HepG2 (cell line): ENCODE results near the gene NSD1. TPM values are rescaled to one million over a fixed set of nuclear protein-coding genes. Genes with fewer than 3 reads are reported as not detected.

Experiments
- EHMT2 ChIP-seq: fragments of 200-600 bp; sonication (generic); IDR thresholded peaks from 2 replicates; pipeline ENCODE4 v1.7.0; 2017; ENCODE audit warnings: antibody characterized with exemption, low read depth, low read length, borderline replicate concordance
- FOXA3 ChIP-seq: IDR thresholded peaks from 2 replicates; pipeline ENCODE4 v1.6.1; 2016; ENCODE audit warnings: missing genetic modification reagents, missing compliant biosample characterization
- TAF15 ChIP-seq: fragments of 200-400 bp; formaldehyde crosslinking; IDR thresholded peaks from one replicate; pipeline ENCODE4 v1.6.1; 2018; ENCODE audit warnings: mild to moderate bottlenecking, low read depth, low read length; ENCODE audit not compliant: poor library complexity, severe bottlenecking
- ZBTB1 ChIP-seq: sonication (generic); formaldehyde crosslinking; IDR thresholded peaks from 2 replicates; pipeline ENCODE4 v1.4.0; 2020; ENCODE audit warnings: missing genetic modification reagents, borderline replicate concordance
- ZFP82 ChIP-seq: sonication (generic); formaldehyde crosslinking; IDR thresholded peaks from 2 replicates; pipeline ENCODE4 v1.5.1; 2020; ENCODE audit warnings: mild to moderate bottlenecking, missing genetic modification reagents, borderline replicate concordance
- ZNF44 ChIP-seq: sonication (generic); formaldehyde crosslinking; IDR thresholded peaks from 2 replicates; pipeline ENCODE4 v1.5.1; 2020; ENCODE audit warnings: mild to moderate bottlenecking, missing genetic modification reagents
- ZNF501 ChIP-seq: sonication (generic); formaldehyde crosslinking; IDR thresholded peaks from 2 replicates; pipeline ENCODE4 v1.5.1; 2020; ENCODE audit warnings: mild to moderate bottlenecking, moderate library complexity, missing genetic modification reagents
- ZNF530 ChIP-seq: sonication (generic); formaldehyde crosslinking; IDR thresholded peaks from 2 replicates; pipeline ENCODE4 v1.5.0; 2020; ENCODE audit warnings: low read depth, mild to moderate bottlenecking, missing genetic modification reagents
- ZSCAN25 ChIP-seq: sonication (generic); formaldehyde crosslinking; IDR thresholded peaks from 2 replicates; pipeline ENCODE4 v1.8.0; 2022; ENCODE audit warnings: mild to moderate bottlenecking, missing genetic modification reagents
- polyA plus RNA-seq, 8 experiments: library from polyadenylated mRNA; depleted of rRNA in 3 of 8; stranded (reverse) in 7 of 8; unstranded in 1 of 8; fragments of >200 nt; fragmentation: Illumina TruSeq in 4 of 8; extraction: Trizol in 4 of 8; gene quantifications; 2 replicates each; pipeline versions ENCODE4 v1.2.1 to v1.2.3, GENCODE V29; 2011 to 2016; ENCODE audit warnings: low read depth in 4 of 8, missing spikeins in 1 of 8, mixed read lengths in 1 of 8; ENCODE audit not compliant: insufficient read depth in 1 of 8
- total RNA-seq, 5 experiments: library from RNA; depleted of rRNA; stranded (reverse); fragments of >200 nt; fragmentation: Illumina TruSeq; extraction: Trizol; gene quantifications; 2 replicates each; pipeline ENCODE4 v1.2.3, GENCODE V29; 2016; ENCODE audit warnings: low read depth in 1 of 5
- TF ChIP-seq, protein P1 (sequence below): sonication (generic); formaldehyde crosslinking; IDR thresholded peaks from 2 replicates; pipeline ENCODE4 v1.4.0; 2020; ENCODE audit warnings: missing genetic modification reagents
- TF ChIP-seq, protein P2 (sequence below), 2 experiments: sonication (generic) in 1 of 2; formaldehyde crosslinking in 1 of 2; IDR thresholded peaks; 2 replicates each; pipeline versions ENCODE4 v1.4.0 to v1.6.1; 2016 to 2020; ENCODE audit warnings: borderline replicate concordance in 1 of 2, low read depth in 1 of 2, mild to moderate bottlenecking in 1 of 2, missing genetic modification reagents in 1 of 2
- TF ChIP-seq, protein P3 (sequence below): sonication (generic); formaldehyde crosslinking; IDR thresholded peaks from 2 replicates; pipeline ENCODE4 v1.5.0; 2020; ENCODE audit warnings: mild to moderate bottlenecking, missing genetic modification reagents
- TF ChIP-seq, protein P4 (sequence below): sonication (generic); formaldehyde crosslinking; IDR thresholded peaks from 2 replicates; pipeline ENCODE4 v1.5.0; 2020; ENCODE audit warnings: mild to moderate bottlenecking, missing genetic modification reagents
- TF ChIP-seq, protein P5 (sequence below): sonication (generic); formaldehyde crosslinking; IDR thresholded peaks from 2 replicates; pipeline ENCODE4 v1.8.0; 2022; ENCODE audit warnings: missing genetic modification reagents, low read depth, mild to moderate bottlenecking, borderline replicate concordance
- TF ChIP-seq, protein P6 (sequence below): sonication (generic); formaldehyde crosslinking; IDR thresholded peaks from 2 replicates; pipeline ENCODE4 v1.8.1; 2022; ENCODE audit warnings: mild to moderate bottlenecking, missing genetic modification reagents

The NSD1 gene
- total and polyA plus RNA-seq, 2 of the 13 experiments (the other 11 are each of a cell fraction or from before 2014, with no cell fraction given) = 0.01 to 0.09 TPM

DNA sequence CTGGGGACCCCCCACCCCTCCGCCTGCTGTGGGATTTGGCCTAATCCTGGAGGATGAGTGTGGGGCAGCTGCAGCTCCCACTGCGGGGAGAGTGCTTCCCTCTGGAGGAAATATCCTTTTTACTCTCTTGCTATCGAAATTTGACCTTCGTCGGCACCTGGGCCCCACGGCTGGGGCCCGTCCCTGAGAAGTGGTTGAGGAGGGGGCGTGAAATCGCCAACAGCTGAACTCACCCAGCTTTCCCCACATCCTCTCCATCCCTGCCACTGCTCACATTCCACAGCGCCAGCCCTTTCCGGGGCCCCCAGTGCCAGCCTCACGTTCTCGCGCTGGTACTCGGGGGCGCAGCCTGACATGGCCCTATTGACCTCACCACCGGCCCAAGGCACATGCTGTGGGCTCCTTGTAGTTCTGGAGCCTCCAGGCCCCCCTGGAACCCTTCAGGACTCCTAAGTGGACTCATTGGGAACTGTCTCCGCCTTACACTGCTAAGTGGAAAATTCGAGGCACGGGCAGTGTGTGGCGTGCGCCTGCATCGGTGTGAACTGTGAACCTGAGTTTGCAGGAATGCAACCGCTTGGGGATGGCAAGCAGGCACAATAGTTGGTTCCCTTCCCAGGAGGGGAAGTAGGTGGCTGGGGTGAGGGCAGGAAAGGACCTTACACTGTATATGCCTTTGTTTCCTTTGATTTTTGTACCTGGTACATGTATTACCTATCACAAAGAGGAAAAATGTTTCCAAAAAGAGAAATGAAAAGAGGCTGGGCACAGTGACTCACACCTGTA lies 27.7 kb upstream of the NSD1 start (continued):
- TF ChIP-seq, protein P1, sequence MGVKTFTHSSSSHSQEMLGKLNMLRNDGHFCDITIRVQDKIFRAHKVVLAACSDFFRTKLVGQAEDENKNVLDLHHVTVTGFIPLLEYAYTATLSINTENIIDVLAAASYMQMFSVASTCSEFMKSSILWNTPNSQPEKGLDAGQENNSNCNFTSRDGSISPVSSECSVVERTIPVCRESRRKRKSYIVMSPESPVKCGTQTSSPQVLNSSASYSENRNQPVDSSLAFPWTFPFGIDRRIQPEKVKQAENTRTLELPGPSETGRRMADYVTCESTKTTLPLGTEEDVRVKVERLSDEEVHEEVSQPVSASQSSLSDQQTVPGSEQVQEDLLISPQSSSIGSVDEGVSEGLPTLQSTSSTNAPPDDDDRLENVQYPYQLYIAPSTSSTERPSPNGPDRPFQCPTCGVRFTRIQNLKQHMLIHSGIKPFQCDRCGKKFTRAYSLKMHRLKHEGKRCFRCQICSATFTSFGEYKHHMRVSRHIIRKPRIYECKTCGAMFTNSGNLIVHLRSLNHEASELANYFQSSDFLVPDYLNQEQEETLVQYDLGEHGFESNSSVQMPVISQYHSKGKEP = no peak
- TF ChIP-seq ZFP82 (CRISPR knock-in tag) (no peak), EHMT2 (no peak), ZSCAN25 (CRISPR knock-in tag) (no peak; the same call in none of the 2 replicates), FOXA3 (no peak; the same call in 1 of the 2 replicates), ZNF501 (CRISPR knock-in tag) (0 out of 2 replicates have a peak, but pooled peaks have one; percentile 32), ZBTB1 (CRISPR knock-in tag) (no peak), TAF15 (no peak), ZNF530 (CRISPR knock-in tag) (no peak), ZNF44 (CRISPR knock-in tag) (peak; percentile 36; the same call in 1 of the 2 replicates)
- TF ChIP-seq, protein P2, sequence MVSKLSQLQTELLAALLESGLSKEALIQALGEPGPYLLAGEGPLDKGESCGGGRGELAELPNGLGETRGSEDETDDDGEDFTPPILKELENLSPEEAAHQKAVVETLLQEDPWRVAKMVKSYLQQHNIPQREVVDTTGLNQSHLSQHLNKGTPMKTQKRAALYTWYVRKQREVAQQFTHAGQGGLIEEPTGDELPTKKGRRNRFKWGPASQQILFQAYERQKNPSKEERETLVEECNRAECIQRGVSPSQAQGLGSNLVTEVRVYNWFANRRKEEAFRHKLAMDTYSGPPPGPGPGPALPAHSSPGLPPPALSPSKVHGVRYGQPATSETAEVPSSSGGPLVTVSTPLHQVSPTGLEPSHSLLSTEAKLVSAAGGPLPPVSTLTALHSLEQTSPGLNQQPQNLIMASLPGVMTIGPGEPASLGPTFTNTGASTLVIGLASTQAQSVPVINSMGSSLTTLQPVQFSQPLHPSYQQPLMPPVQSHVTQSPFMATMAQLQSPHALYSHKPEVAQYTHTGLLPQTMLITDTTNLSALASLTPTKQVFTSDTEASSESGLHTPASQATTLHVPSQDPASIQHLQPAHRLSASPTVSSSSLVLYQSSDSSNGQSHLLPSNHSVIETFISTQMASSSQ (IDR thresholded peaks at IDR 0.05; ENCODE audit: low read depth) = no peak
- TF ChIP-seq, protein P2 (CRISPR knock-in tag; IDR thresholded peaks at IDR 0.05; ENCODE audit: borderline replicate concordance) = no peak
- TF ChIP-seq, protein P3, sequence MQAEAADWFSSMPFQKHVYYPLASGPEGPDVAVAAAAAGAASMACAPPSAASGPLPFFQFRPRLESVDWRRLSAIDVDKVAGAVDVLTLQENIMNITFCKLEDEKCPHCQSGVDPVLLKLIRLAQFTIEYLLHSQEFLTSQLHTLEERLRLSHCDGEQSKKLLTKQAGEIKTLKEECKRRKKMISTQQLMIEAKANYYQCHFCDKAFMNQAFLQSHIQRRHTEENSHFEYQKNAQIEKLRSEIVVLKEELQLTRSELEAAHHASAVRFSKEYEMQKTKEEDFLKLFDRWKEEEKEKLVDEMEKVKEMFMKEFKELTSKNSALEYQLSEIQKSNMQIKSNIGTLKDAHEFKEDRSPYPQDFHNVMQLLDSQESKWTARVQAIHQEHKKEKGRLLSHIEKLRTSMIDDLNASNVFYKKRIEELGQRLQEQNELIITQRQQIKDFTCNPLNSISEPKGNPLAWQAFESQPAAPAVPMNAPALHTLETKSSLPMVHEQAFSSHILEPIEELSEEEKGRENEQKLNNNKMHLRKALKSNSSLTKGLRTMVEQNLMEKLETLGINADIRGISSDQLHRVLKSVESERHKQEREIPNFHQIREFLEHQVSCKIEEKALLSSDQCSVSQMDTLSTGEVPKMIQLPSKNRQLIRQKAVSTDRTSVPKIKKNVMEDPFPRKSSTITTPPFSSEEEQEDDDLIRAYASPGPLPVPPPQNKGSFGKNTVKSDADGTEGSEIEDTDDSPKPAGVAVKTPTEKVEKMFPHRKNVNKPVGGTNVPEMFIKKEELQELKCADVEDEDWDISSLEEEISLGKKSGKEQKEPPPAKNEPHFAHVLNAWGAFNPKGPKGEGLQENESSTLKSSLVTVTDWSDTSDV (CRISPR knock-in tag) = peak; percentile 89; the same call in 1 of the 2 replicates
- TF ChIP-seq, protein P4, sequence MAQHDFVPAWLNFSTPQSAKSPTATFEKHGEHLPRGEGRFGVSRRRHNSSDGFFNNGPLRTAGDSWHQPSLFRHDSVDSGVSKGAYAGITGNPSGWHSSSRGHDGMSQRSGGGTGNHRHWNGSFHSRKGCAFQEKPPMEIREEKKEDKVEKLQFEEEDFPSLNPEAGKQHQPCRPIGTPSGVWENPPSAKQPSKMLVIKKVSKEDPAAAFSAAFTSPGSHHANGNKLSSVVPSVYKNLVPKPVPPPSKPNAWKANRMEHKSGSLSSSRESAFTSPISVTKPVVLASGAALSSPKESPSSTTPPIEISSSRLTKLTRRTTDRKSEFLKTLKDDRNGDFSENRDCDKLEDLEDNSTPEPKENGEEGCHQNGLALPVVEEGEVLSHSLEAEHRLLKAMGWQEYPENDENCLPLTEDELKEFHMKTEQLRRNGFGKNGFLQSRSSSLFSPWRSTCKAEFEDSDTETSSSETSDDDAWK (CRISPR knock-in tag) = no peak
- TF ChIP-seq, protein P5, sequence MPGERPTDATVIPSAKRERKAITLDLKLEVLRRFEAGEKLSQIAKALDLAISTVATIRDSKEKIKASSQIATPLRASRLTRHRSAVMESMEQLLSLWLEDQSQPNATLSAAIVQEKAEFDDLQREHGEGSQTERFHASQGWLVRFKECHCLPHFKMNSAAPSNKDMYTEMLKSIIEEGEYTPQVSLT (CRISPR knock-in tag) = no peak
- TF ChIP-seq, protein P6, sequence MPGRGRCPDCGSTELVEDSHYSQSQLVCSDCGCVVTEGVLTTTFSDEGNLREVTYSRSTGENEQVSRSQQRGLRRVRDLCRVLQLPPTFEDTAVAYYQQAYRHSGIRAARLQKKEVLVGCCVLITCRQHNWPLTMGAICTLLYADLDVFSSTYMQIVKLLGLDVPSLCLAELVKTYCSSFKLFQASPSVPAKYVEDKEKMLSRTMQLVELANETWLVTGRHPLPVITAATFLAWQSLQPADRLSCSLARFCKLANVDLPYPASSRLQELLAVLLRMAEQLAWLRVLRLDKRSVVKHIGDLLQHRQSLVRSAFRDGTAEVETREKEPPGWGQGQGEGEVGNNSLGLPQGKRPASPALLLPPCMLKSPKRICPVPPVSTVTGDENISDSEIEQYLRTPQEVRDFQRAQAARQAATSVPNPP = no peak
